ENCODE results near the gene DEFB126.

DNA sequence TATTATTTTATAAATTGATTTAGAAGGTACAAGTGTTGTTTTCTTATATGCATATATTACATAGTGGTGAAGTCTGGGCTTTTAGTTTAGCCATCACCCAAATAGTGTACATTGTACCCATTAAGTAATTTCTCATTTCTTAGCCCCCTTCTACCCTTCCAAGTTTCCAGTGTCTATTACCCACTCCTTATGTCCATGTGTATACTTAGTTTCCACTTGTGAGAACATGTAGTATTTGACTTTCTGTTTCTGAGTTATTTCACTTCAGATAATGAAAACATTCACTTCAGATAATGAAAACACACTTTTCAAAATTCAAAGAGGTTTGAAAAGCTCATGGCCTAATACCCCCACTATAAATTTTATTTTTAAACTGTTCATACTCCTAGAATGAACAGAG lies 40.4 kb upstream of the DEFB126 start:
- TF ChIP-seq ZNF776 (CRISPR knock-in tag; IDR thresholded peaks at IDR 0.05) = no peak
- TF ChIP-seq POLR2A (IDR thresholded peaks at IDR 0.05; ENCODE audit: insufficient read depth in 1 of 2, low read depth in 2 of 2, low read length in 2 of 2) = no peak
- TF ChIP-seq TRIM24 (CRISPR knock-in tag; IDR thresholded peaks at IDR 0.05) = no peak
- no peak for TF ChIP-seq YY1 (IDR thresholded peaks at IDR 0.05; ENCODE audit: insufficient read depth, insufficient replicate concordance, low read depth, low read length)
- TF ChIP-seq ATF1 (CRISPR knock-in tag; IDR thresholded peaks at IDR 0.05) = no peak
- TF ChIP-seq, protein P1, sequence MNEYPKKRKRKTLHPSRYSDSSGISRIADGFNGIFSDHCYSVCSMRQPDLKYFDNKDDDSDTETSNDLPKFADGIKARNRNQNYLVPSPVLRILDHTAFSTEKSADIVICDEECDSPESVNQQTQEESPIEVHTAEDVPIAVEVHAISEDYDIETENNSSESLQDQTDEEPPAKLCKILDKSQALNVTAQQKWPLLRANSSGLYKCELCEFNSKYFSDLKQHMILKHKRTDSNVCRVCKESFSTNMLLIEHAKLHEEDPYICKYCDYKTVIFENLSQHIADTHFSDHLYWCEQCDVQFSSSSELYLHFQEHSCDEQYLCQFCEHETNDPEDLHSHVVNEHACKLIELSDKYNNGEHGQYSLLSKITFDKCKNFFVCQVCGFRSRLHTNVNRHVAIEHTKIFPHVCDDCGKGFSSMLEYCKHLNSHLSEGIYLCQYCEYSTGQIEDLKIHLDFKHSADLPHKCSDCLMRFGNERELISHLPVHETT (CRISPR knock-in tag; conservative IDR thresholded peaks at IDR 0.05) = no peak
- TF ChIP-seq, protein P2, sequence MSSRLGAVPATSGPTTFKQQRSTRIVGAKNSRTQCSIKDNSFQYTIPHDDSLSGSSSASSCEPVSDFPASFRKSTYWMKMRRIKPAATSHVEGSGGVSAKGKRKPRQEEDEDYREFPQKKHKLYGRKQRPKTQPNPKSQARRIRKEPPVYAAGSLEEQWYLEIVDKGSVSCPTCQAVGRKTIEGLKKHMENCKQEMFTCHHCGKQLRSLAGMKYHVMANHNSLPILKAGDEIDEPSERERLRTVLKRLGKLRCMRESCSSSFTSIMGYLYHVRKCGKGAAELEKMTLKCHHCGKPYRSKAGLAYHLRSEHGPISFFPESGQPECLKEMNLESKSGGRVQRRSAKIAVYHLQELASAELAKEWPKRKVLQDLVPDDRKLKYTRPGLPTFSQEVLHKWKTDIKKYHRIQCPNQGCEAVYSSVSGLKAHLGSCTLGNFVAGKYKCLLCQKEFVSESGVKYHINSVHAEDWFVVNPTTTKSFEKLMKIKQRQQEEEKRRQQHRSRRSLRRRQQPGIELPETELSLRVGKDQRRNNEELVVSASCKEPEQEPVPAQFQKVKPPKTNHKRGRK (CRISPR knock-in tag; IDR thresholded peaks at IDR 0.05) = no peak
- TF ChIP-seq MTF1 (CRISPR knock-in tag; IDR thresholded peaks at IDR 0.05) = no peak
- TF ChIP-seq, protein P3, sequence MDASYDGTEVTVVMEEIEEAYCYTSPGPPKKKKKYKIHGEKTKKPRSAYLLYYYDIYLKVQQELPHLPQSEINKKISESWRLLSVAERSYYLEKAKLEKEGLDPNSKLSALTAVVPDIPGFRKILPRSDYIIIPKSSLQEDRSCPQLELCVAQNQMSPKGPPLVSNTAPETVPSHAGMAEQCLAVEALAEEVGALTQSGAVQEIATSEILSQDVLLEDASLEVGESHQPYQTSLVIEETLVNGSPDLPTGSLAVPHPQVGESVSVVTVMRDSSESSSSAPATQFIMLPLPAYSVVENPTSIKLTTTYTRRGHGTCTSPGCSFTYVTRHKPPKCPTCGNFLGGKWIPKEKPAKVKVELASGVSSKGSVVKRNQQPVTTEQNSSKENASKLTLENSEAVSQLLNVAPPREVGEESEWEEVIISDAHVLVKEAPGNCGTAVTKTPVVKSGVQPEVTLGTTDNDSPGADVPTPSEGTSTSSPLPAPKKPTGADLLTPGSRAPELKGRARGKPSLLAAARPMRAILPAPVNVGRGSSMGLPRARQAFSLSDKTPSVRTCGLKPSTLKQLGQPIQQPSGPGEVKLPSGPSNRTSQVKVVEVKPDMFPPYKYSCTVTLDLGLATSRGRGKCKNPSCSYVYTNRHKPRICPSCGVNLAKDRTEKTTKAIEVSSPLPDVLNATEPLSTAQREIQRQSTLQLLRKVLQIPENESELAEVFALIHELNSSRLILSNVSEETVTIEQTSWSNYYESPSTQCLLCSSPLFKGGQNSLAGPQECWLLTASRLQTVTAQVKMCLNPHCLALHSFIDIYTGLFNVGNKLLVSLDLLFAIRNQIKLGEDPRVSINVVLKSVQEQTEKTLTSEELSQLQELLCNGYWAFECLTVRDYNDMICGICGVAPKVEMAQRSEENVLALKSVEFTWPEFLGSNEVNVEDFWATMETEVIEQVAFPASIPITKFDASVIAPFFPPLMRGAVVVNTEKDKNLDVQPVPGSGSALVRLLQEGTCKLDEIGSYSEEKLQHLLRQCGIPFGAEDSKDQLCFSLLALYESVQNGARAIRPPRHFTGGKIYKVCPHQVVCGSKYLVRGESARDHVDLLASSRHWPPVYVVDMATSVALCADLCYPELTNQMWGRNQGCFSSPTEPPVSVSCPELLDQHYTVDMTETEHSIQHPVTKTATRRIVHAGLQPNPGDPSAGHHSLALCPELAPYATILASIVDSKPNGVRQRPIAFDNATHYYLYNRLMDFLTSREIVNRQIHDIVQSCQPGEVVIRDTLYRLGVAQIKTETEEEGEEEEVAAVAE (CRISPR knock-in tag; IDR thresholded peaks at IDR 0.05; ENCODE audit: borderline replicate concordance) = no peak
- TF ChIP-seq PCBP2 (optimal IDR thresholded peaks at IDR 0.05; ENCODE audit: low read depth, low read length, poor library complexity, severe bottlenecking) = no peak
- TF ChIP-seq SP1 (IDR thresholded peaks at IDR 0.05) = no peak
- TF ChIP-seq SP1 (CRISPR knock-in tag; IDR thresholded peaks at IDR 0.05) = no peak
- TF ChIP-seq, protein P4, sequence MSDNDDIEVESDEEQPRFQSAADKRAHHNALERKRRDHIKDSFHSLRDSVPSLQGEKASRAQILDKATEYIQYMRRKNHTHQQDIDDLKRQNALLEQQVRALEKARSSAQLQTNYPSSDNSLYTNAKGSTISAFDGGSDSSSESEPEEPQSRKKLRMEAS (IDR thresholded peaks at IDR 0.05) = no peak
- no peak for TF ChIP-seq ATF7-NPFF (CRISPR knock-in tag; IDR thresholded peaks at IDR 0.05; ENCODE audit: low read depth)
- no peak for TF ChIP-seq DMAP1 (CRISPR knock-in tag; IDR thresholded peaks at IDR 0.05)

Measured in HepG2 (cell line).